Left ventricle myocardium inferior (tissue), 1 donor: ENCODE data around the gene PHKB. TPM values are rescaled to one million over a fixed set of nuclear protein-coding genes. Genes with fewer than 3 reads are reported as not detected.

Experiments
- DNase-seq: peaks from one replicate; pipeline ENCODE4 v3.0.0-alpha.2; 2020
- H3K27ac ChIP-seq: fragments of 200-600 bp; replicated peaks from 2 replicates; pipeline ENCODE4 v1.8.0; 2021
- H3K27me3 ChIP-seq: fragments of 200-600 bp; 2 replicates; pipeline ENCODE4 v1.8.0; 2021; ENCODE audit warnings: low read depth
- H3K36me3 ChIP-seq: fragments of 200-600 bp; 2 replicates; pipeline ENCODE4 v1.8.0; 2021
- H3K4me1 ChIP-seq: fragments of 200-600 bp; 2 replicates; pipeline ENCODE4 v1.8.0; 2021
- H3K4me3 ChIP-seq: fragments of 200-600 bp; 2 replicates; pipeline ENCODE4 v1.8.0; 2021; ENCODE audit warnings: mild to moderate bottlenecking, moderate library complexity
- H3K9me3 ChIP-seq: fragments of 200-600 bp; replicated peaks from 2 replicates; pipeline ENCODE4 v1.8.0; 2021
- intact Hi-C: fragments of 100-400 bp; cut with micrococcal nuclease; formaldehyde crosslinking; loops from one replicate; pipeline ENCODE4 v1.11.0; 2022
- total RNA-seq: library from RNA; stranded (reverse); fragmentation: NEBNext Ultra II Directional; extraction: Animal tissue kit (Norgen Biotek cat#: 25700); gene quantifications from one replicate; pipeline ENCODE4 v1.2.1, GENCODE V29; 2021
- TF ChIP-seq, protein P1 (sequence below): fragments of 200-600 bp; IDR thresholded peaks from 2 replicates; pipeline ENCODE4 v1.8.0; 2021; ENCODE audit warnings: antibody characterized with exemption, mild to moderate bottlenecking, borderline replicate concordance
- donor health status: DM: no; HTN: yes; CAD: no; lungs with severe emphysema.

The PHKB gene
- total RNA-seq, 1 donor from 2014 or later: 63.2 TPM

DNA sequence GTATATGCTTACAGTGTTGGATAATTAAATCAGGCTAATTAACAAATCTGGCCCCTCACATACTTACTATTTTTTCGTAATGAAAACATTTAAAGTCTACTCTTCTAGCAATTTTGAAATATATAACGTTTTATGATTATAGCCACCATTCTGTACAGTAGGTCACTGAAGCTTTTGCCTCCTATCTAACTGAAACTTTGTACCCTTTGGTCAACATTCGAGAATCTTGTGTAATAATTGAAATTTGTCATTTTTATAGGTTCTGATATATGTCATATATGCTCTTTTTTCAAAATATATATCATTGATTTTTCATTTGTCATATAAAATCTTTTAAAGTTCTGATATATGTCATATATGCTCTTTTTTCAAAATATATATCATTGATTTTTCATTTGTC is 12.7 kb downstream of the PHKB start:
- H3K27ac ChIP-seq: no peak overlapping the region
- intact Hi-C loops: no loop called here
- DNase-seq: no peak
- H3K4me1 ChIP-seq: peaks cover 75% of the 10 kb centered on the region
- H3K36me3 ChIP-seq: no peaks in the 10 kb centered on the region
- H3K4me3 ChIP-seq: no peak overlapping the region
- H3K27me3 ChIP-seq: no peaks in the 10 kb centered on the region
- no peaks in the 10 kb centered on the region for H3K9me3 ChIP-seq
- TF ChIP-seq, protein P1, sequence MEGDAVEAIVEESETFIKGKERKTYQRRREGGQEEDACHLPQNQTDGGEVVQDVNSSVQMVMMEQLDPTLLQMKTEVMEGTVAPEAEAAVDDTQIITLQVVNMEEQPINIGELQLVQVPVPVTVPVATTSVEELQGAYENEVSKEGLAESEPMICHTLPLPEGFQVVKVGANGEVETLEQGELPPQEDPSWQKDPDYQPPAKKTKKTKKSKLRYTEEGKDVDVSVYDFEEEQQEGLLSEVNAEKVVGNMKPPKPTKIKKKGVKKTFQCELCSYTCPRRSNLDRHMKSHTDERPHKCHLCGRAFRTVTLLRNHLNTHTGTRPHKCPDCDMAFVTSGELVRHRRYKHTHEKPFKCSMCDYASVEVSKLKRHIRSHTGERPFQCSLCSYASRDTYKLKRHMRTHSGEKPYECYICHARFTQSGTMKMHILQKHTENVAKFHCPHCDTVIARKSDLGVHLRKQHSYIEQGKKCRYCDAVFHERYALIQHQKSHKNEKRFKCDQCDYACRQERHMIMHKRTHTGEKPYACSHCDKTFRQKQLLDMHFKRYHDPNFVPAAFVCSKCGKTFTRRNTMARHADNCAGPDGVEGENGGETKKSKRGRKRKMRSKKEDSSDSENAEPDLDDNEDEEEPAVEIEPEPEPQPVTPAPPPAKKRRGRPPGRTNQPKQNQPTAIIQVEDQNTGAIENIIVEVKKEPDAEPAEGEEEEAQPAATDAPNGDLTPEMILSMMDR: no peak

DNA sequence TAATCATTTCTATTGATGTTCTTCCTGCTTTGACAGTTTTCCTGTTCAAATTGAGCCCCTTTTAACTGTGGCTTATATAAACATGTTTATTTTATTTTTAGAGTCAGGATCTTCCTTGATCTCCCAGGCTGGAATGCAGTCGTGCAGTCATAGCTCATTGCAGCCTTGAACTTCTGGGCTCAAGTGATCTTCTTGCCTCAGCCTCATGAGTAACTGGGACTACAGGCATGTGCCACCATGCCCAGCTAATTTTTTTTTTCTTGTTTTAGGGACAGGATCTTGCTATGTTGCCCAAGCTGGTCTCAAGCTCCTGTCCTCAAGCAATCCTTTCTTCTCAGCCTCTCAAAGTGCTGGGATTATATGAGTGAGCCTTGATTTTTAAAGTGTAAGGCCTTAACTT is 14.7 kb downstream of the PHKB start:
- no peak overlapping the region for H3K4me3 ChIP-seq
- intact Hi-C loops: no loop called here
- no peak for DNase-seq
- TF ChIP-seq, protein P1: no peak
- peaks cover 71% of the 10 kb centered on the region for H3K4me1 ChIP-seq
- H3K9me3 ChIP-seq: no peaks in the 10 kb centered on the region
- H3K27ac ChIP-seq: peak overlapping the region; percentile 55
- H3K36me3 ChIP-seq: no peaks in the 10 kb centered on the region
- H3K27me3 ChIP-seq: no peaks in the 10 kb centered on the region

GRCh38 chr16:47476654-47477345 is 15.7 kb downstream of the PHKB start:
- DNase-seq: no peak
- intact Hi-C loops: no loop called here
- Histone ChIP-seq H3K4me1 (peaks cover 75% of the 10 kb centered on the region), H3K27ac (peak overlapping the region; percentile 55), H3K27me3 (no peaks in the 10 kb centered on the region), H3K9me3 (no peaks in the 10 kb centered on the region), H3K4me3 (no peak overlapping the region), H3K36me3 (no peaks in the 10 kb centered on the region)
- TF ChIP-seq, protein P1: no peak

DNA sequence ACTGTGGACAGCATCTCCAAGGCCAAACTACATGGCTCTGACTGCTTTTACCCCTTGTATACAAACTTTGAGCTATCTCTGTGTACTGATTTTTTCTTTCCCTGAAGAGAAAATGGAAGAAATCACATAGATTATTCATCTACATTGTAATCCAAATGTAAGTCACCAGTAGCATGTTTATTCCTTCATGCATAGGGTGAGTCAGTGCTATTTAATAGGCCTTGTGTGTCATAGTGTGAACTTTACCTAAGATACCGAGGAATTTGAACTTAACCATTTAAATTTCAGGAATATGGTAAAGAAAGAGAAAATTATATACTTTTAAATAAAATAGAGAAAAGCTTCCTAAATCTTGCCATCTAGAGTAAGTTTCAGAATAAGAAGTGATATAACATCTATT is 16.5 kb downstream of the PHKB start:
- Histone ChIP-seq H3K27ac (no peak overlapping the region), H3K27me3 (no peaks in the 10 kb centered on the region), H3K4me1 (peaks cover 81% of the 10 kb centered on the region), H3K9me3 (no peaks in the 10 kb centered on the region), H3K4me3 (no peak overlapping the region), H3K36me3 (no peaks in the 10 kb centered on the region)
- no peak for DNase-seq
- intact Hi-C loops: no loop called here
- TF ChIP-seq, protein P1: no peak

DNA sequence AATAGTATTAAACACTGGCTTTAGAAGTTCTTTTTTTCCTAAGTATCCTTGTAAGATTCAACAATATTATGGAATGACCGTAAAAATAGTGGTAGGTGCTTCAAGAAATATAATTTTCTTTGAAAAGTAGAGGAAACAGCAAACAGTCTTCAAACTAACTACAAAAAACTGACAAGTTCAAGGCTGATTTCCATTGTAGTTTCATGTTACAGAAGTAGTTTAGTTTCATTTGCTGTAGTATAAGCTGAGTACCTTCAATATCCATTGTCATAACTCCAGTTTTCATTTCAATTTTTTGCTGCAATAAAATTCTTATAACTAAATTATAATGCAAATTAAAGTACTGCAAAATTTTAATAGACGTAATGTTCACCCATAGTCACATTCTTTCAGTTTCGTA is 19.3 kb downstream of the PHKB start:
- no peaks in the 10 kb centered on the region for H3K36me3 ChIP-seq
- H3K27ac ChIP-seq: no peak overlapping the region
- intact Hi-C loops: no loop called here
- H3K27me3 ChIP-seq: no peaks in the 10 kb centered on the region
- DNase-seq: no peak
- TF ChIP-seq, protein P1: no peak
- no peaks in the 10 kb centered on the region for H3K9me3 ChIP-seq
- peaks cover 74% of the 10 kb centered on the region for H3K4me1 ChIP-seq
- no peak overlapping the region for H3K4me3 ChIP-seq
